Caco-2 (cell line): Measurements from ENCODE around the gene NMBR. TPM values are rescaled to one million over a fixed set of nuclear protein-coding genes. Genes with fewer than 3 reads are reported as not detected.
A peak's percentile ranks its signal among the peaks of the same experiment; 100 is the strongest.

Experiments used
- Bru-seq: library from RNA; stranded (reverse); fragments of 400-500 nt; gene quantifications from one replicate; lab custom pipeline; 2021; lab: Mats Ljungman, UMichigan
- BruChase-seq, 2 experiments: library from RNA; stranded (reverse); fragments of 400-500 nt; gene quantifications; one replicate each; lab custom pipeline; 2021; lab: Mats Ljungman, UMichigan
- BruUV-seq: library from RNA; stranded (reverse); fragments of 400-500 nt; replicated peaks from 2 replicates; lab custom pipeline; 2021; lab: Mats Ljungman, UMichigan
- CTCF ChIA-PET: fragments of 300-600 bp; sonication (Branson Sonifier 250); formaldehyde crosslinking; loops from one replicate; lab custom pipeline; 2022; ENCODE audit warnings: antibody characterized with exemption; lab: Charles Lee
- POLR2A ChIA-PET: fragments of 300-600 bp; sonication (Branson Sonifier 250); formaldehyde crosslinking; loops from one replicate; lab custom pipeline; 2022; ENCODE audit warnings: antibody characterized with exemption; lab: Charles Lee
- DNase-seq, 2 experiments: peaks; one replicate each; pipeline versions ENCODE4 v3.0.0 to v3.0.0-alpha.2; 2020 to 2022
- H3K27me3 ChIP-seq: replicated peaks from 2 replicates; pipeline ENCODE4 v1.6.0; 2011; ENCODE audit warnings: low read length; ENCODE audit not compliant: control insufficient read depth, insufficient read depth
- H3K36me3 ChIP-seq: 2 replicates; pipeline ENCODE4 v1.5.1; 2011; ENCODE audit warnings: low read length; ENCODE audit not compliant: control insufficient read depth, insufficient read depth
- H3K4me1 ChIP-seq: fragments of 250-450 bp; sonication (Bioruptor Pico); 2 replicates; pipeline ENCODE4 v1.5.1; 2020; ENCODE audit warnings: mild to moderate bottlenecking
- H3K4me3 ChIP-seq: 2 replicates; pipeline ENCODE4 v1.5.1; 2011; ENCODE audit warnings: low read depth, mild to moderate bottlenecking, control low read depth, low read length
- H3K9me3 ChIP-seq: fragments of 250-450 bp; sonication (Bioruptor Pico); 2 replicates; pipeline ENCODE4 v1.5.1; 2020; ENCODE audit warnings: mild to moderate bottlenecking, moderate library complexity
- H3K27ac Mint-ChIP-seq: one replicate; pipeline ENCODE4 v1.8.0; 2022; ENCODE audit warnings: mixed read lengths; ENCODE audit not compliant: unreplicated experiment
- H3K27me3 Mint-ChIP-seq: one replicate; pipeline ENCODE4 v1.8.0; 2022; ENCODE audit warnings: mixed read lengths; ENCODE audit not compliant: insufficient read depth, unreplicated experiment
- H3K36me3 Mint-ChIP-seq: one replicate; pipeline ENCODE4 v1.8.0; 2022; ENCODE audit warnings: mild to moderate bottlenecking, mixed read lengths; ENCODE audit not compliant: insufficient read depth, unreplicated experiment
- H3K4me1 Mint-ChIP-seq: one replicate; pipeline ENCODE4 v1.8.0; 2022; ENCODE audit warnings: low read depth, mixed read lengths; ENCODE audit not compliant: unreplicated experiment
- H3K4me3 Mint-ChIP-seq: one replicate; pipeline ENCODE4 v1.8.0; 2022; ENCODE audit warnings: mild to moderate bottlenecking, moderate library complexity, mixed read lengths; ENCODE audit not compliant: unreplicated experiment
- H3K9me3 Mint-ChIP-seq: one replicate; pipeline ENCODE4 v1.8.0; 2022; ENCODE audit warnings: mixed read lengths; ENCODE audit not compliant: unreplicated experiment
- intact Hi-C: fragments of 100-400 bp; cut with micrococcal nuclease; formaldehyde crosslinking; loops from one replicate; pipeline ENCODE4 v1.10.0; 2022; ENCODE audit not compliant: unreplicated experiment
- long read RNA-seq: library from polyadenylated mRNA; stranded (forward); transcript quantifications from one replicate; pipeline ENCODE4 v2.0.0, GENCODE V29; 2022
- total RNA-seq: library from RNA; stranded (reverse); gene quantifications from 2 replicates; pipeline ENCODE4 v1.2.3, GENCODE V29; 2022
- TF ChIP-seq, protein P1 (sequence below), 2 experiments: fragments of 200-600 bp in 1 of 2; IDR thresholded peaks; 1 replicate in 1 of 2; 2 replicates in 1 of 2; pipeline versions ENCODE4 v1.5.1 to v1.8.0; 2011 to 2022; ENCODE audit warnings: antibody characterized with exemption in 1 of 2, control low read depth in 1 of 2, inconsistent platforms in 1 of 2, low read depth in 1 of 2, low read length in 1 of 2, mild to moderate bottlenecking in 1 of 2, moderate library complexity in 1 of 2; ENCODE audit not compliant: insufficient read depth in 1 of 2, severe bottlenecking in 1 of 2, unreplicated experiment in 1 of 2

Gene NMBR
- total RNA-seq: not detected in 2 replicates
- percentile 10 among the genes with signal in this experiment for Bru-seq, nascent RNA
- percentile 10 among the genes with signal in this experiment for BruChase-seq, experiment 1, labeled RNA remaining after a 2-hour chase
- not detected for BruChase-seq, experiment 2, labeled RNA remaining after a 6-hour chase
- long read RNA-seq: 0 reads

DNA sequence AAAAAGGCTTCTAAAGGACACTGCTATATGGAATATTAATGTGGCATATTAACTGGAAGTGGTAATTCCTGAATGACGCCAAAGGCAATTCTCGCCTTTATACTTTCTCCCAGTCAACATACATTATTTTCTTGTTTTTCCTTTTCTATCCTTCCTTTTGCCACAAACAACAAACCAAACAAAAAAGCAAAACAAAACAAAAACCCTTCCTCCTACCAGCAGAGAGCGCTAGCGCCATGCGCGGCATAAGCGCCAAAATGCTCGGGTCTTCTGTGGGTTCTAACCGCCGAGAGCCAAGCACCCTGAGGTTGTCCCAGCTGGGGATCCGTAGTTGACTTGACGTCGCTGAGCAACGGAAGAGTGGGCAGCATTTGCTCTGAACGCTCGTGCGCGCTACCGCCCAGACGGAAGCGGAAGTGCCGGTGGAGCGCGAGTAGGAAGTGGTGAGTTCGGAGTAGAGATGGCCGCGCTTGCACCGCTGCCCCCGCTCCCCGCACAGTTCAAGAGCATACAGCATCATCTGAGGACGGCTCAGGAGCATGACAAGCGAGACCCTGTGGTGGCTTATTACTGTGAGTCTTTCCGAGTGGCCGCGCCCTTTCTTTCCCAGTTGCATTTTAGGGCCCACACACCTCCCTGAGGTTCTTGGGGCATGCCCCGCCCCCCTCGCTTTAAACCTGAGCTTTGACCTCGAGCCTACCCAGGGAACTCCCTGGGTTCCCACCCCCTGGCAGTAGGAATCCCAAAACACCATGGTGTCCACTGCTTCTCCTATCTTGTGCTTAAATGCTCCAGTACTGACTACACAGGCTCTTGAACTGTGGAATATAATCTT, at the start of gene NMBR, which contains the start of gene VTA1:
Gene NMBR, minus strand, starts transcription at position 295 of the 835 bp plus-strand sequence. CDS start 58,464 bp downstream, outside the sequence.
Gene VTA1, plus strand, starts transcription at position 436 of the 835 bp plus-strand sequence. Its CDS starts 25 bp downstream, at position 461.
- Histone ChIP-seq H3K27me3 (no peaks in the 10 kb centered on the region), H3K4me1 (no peaks in the 10 kb centered on the region), H3K9me3 (no peaks in the 10 kb centered on the region), H3K36me3 (no peaks in the 10 kb centered on the region), H3K4me3 (peak within 1 kb of the TSS; percentile 55)
- H3K4me3 Mint-ChIP-seq: peak within 1 kb of the TSS; percentile 96
- no peaks in the 10 kb centered on the region for H3K9me3 Mint-ChIP-seq
- TF ChIP-seq, protein P1, sequence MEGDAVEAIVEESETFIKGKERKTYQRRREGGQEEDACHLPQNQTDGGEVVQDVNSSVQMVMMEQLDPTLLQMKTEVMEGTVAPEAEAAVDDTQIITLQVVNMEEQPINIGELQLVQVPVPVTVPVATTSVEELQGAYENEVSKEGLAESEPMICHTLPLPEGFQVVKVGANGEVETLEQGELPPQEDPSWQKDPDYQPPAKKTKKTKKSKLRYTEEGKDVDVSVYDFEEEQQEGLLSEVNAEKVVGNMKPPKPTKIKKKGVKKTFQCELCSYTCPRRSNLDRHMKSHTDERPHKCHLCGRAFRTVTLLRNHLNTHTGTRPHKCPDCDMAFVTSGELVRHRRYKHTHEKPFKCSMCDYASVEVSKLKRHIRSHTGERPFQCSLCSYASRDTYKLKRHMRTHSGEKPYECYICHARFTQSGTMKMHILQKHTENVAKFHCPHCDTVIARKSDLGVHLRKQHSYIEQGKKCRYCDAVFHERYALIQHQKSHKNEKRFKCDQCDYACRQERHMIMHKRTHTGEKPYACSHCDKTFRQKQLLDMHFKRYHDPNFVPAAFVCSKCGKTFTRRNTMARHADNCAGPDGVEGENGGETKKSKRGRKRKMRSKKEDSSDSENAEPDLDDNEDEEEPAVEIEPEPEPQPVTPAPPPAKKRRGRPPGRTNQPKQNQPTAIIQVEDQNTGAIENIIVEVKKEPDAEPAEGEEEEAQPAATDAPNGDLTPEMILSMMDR (IDR thresholded peaks at IDR 0.05; ENCODE audit: insufficient read depth in 1 of 2, low read depth in 1 of 2, low read length in 1 of 2, severe bottlenecking in 1 of 2, unreplicated experiment in 1 of 2): peak; percentile 85 to 91
- H3K27me3 Mint-ChIP-seq: peaks cover 7% of the 10 kb centered on the region
- CTCF ChIA-PET: interaction anchor here (0.7 to 3.5 kb wide), 4 partner anchors 9 to 328 kb away, joined by 3 to 15 read pairs (median 6); no protein-coding TSS in a partner anchor
- no TSS peak for BruUV-seq
- POLR2A ChIA-PET: interaction anchor here (0.6 kb wide), 1 partner anchor 58 kb away, joined by 3 read pairs; no protein-coding TSS in a partner anchor
- peak within 1 kb of the TSS; percentile 85 for H3K27ac Mint-ChIP-seq
- DNase-seq: peak; percentile 97 to 99
- H3K4me1 Mint-ChIP-seq: peaks cover 21% of the 10 kb centered on the region
- intact Hi-C loops: loop anchor here (1.0 to 5.0 kb wide), 3 partner anchors 60 to 325 kb away; no protein-coding TSS in a partner anchor
- peaks cover 13% of the 10 kb centered on the region for H3K36me3 Mint-ChIP-seq

DNA sequence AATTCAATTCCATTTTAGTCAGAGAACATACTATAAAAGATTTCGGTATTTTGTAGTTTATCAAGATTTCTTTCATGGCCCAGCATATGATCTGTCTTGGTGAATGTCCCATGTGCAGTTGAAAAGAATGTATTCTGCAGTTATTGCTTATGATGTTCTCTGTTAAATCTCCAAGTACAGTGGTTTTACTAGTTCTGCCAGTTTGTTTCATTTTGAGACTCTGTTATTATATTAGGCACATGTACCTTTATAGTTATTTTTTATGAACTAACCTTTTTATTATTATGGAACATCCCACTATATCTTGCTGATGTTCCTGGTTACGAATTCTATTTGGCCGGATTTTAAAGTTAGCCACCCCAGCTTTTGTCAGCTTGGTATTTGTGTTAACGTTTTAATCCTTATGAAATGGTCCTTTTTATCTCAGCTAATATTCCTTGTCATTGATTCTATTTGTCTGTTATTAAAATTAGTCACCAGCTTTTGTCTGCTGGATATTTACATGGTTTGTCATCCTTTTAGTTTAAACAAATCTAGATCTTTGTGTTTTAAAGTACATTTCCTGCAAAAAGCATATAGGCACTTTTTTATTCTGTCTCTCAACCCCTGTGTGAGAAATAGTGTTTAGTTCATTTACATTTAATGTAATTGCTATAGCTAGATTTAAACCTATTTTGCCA, 49.1 kb upstream of the NMBR start:
- Histone ChIP-seq H3K27me3 (no peaks in the 10 kb centered on the region), H3K9me3 (no peaks in the 10 kb centered on the region), H3K4me1 (no peaks in the 10 kb centered on the region), H3K36me3 (no peaks in the 10 kb centered on the region), H3K4me3 (no peak overlapping the region)
- CTCF ChIA-PET: no interaction called here
- H3K4me3 Mint-ChIP-seq: no peak overlapping the region
- POLR2A ChIA-PET: no interaction called here
- peaks cover 18% of the 10 kb centered on the region for H3K4me1 Mint-ChIP-seq
- H3K27ac Mint-ChIP-seq: no peak overlapping the region
- no TSS peak for BruUV-seq
- H3K36me3 Mint-ChIP-seq: peaks cover 23% of the 10 kb centered on the region
- TF ChIP-seq, protein P1 (IDR thresholded peaks at IDR 0.05; ENCODE audit: insufficient read depth in 1 of 2, low read depth in 1 of 2, low read length in 1 of 2, severe bottlenecking in 1 of 2, unreplicated experiment in 1 of 2): no peak
- no peaks in the 10 kb centered on the region for H3K9me3 Mint-ChIP-seq
- DNase-seq: no peak
- intact Hi-C loops: no loop called here
- H3K27me3 Mint-ChIP-seq: no peaks in the 10 kb centered on the region

- CTCF ChIA-PET: no interaction called here
- BruUV-seq: no TSS peak
- DNase-seq: no peak
- H3K27ac Mint-ChIP-seq: no peak overlapping the region
- no peak overlapping the region for H3K4me3 ChIP-seq
- no peaks in the 10 kb centered on the region for H3K27me3 ChIP-seq
- H3K27me3 Mint-ChIP-seq: no peaks in the 10 kb centered on the region
- intact Hi-C loops: no loop called here
- no peaks in the 10 kb centered on the region for H3K9me3 Mint-ChIP-seq
- TF ChIP-seq, protein P1 (IDR thresholded peaks at IDR 0.05; ENCODE audit: insufficient read depth in 1 of 2, low read depth in 1 of 2, low read length in 1 of 2, severe bottlenecking in 1 of 2, unreplicated experiment in 1 of 2): no peak
- peaks cover 18% of the 10 kb centered on the region for H3K4me1 Mint-ChIP-seq
- no peaks in the 10 kb centered on the region for H3K4me1 ChIP-seq
- H3K4me3 Mint-ChIP-seq: no peak overlapping the region
- H3K36me3 Mint-ChIP-seq: peaks cover 18% of the 10 kb centered on the region
- POLR2A ChIA-PET: no interaction called here
- no peaks in the 10 kb centered on the region for H3K36me3 ChIP-seq
- H3K9me3 ChIP-seq: no peaks in the 10 kb centered on the region
Observed at GRCh38 chr6:142193621-142194020, 46.7 kb upstream of the NMBR start.
